Esophagus (tissue), 2 donors: ENCODE results near the gene PURA. TPM values are rescaled to one million over a fixed set of nuclear protein-coding genes. Genes with fewer than 3 reads are reported as not detected.

Experiments used
- H3K27ac ChIP-seq, 2 donors: one replicate each; pipeline ENCODE4 v1.5.1; 2013; ENCODE audit warnings: low read depth in 2 of 2, mild to moderate bottlenecking in 2 of 2, inconsistent platforms in 1 of 2, low read length in 1 of 2, moderate library complexity in 1 of 2
- H3K27me3 ChIP-seq, 2 donors: one replicate each; pipeline ENCODE4 v1.6.1; 2013; ENCODE audit warnings: low read length in 2 of 2, control low read depth in 1 of 2, mild to moderate bottlenecking in 1 of 2; ENCODE audit not compliant: insufficient read depth in 2 of 2, control insufficient read depth in 1 of 2
- H3K36me3 ChIP-seq, 2 donors: one replicate each; pipeline ENCODE4 v1.6.1; 2013; ENCODE audit warnings: low read length in 1 of 2; ENCODE audit not compliant: control insufficient read depth in 2 of 2, insufficient read depth in 2 of 2
- H3K4me1 ChIP-seq, 2 donors: one replicate each; pipeline ENCODE4 v1.6.1; 2013; ENCODE audit warnings: low read length in 1 of 2; ENCODE audit not compliant: control insufficient read depth in 2 of 2, insufficient read depth in 2 of 2
- H3K4me3 ChIP-seq, 2 donors: one replicate each; pipeline ENCODE4 v1.5.1; 2013; ENCODE audit warnings: low read length in 2 of 2, mild to moderate bottlenecking in 2 of 2, low read depth in 1 of 2, moderate library complexity in 1 of 2
- H3K9me3 ChIP-seq, 2 donors: one replicate each; pipeline ENCODE4 v1.6.1; 2013; ENCODE audit warnings: mild to moderate bottlenecking in 2 of 2, low read depth in 1 of 2, low read length in 1 of 2, moderate library complexity in 1 of 2; ENCODE audit not compliant: control insufficient read depth in 2 of 2, insufficient read depth in 1 of 2
- WGBS, 2 donors: extraction: QIAGEN DNeasy Blood & Tissue Kit; methylation state at CpG; one replicate each; pipeline ENCODE4 v1.1.7; 2013; 5-methylcytosine and 5-hydroxymethylcytosine counted together
- polyA plus RNA-seq, 2 donors: library from polyadenylated mRNA; stranded (reverse); fragments of 200-250 nt; gene quantifications; one replicate each; pipeline ENCODE4 v1.2.3, GENCODE V29; 2013
- donor health status: healthy with polysubstance abuse.
- donor health status: Bipolar disorder and iron deficiency.

Gene PURA
- polyA plus RNA-seq, 2 donors: 2.7 to 3.4 TPM

DNA sequence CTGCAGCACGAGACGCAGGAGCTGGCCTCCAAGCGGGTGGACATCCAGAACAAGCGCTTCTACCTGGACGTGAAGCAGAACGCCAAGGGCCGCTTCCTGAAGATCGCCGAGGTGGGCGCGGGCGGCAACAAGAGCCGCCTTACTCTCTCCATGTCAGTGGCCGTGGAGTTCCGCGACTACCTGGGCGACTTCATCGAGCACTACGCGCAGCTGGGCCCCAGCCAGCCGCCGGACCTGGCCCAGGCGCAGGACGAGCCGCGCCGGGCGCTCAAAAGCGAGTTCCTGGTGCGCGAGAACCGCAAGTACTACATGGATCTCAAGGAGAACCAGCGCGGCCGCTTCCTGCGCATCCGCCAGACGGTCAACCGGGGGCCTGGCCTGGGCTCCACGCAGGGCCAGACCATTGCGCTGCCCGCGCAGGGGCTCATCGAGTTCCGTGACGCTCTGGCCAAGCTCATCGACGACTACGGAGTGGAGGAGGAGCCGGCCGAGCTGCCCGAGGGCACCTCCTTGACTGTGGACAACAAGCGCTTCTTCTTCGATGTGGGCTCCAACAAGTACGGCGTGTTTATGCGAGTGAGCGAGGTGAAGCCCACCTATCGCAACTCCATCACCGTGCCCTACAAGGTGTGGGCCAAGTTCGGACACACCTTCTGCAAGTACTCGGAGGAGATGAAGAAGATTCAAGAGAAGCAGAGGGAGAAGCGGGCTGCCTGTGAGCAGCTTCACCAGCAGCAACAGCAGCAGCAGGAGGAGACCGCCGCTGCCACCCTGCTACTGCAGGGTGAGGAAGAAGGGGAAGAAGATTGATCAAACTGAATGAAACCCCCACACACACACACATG lies 654 bp downstream of the PURA start:
- no peaks in the 10 kb centered on the region for H3K27me3 ChIP-seq
- peak overlapping the region; percentile 86 to 90 for H3K4me3 ChIP-seq
- H3K9me3 ChIP-seq: no peaks in the 10 kb centered on the region
- 1 to 3% methylated on average over 58 to 65 of the region's 65 CpGs for WGBS, 2 donors
- no peaks in the 10 kb centered on the region for H3K36me3 ChIP-seq
- H3K4me1 ChIP-seq: no peaks in the 10 kb centered on the region
- H3K27ac ChIP-seq: peak overlapping the region; percentile 88 to 97

GRCh38 chr5:140115186-140115500 lies 1.2 kb downstream of the PURA start:
- 26 to 49% methylated on average over 1 of the region's 1 CpG for WGBS, 2 donors
- H3K27ac ChIP-seq: peak overlapping the region; percentile 88 to 97
- H3K4me3 ChIP-seq: peak overlapping the region; percentile 86 to 90
- no peaks in the 10 kb centered on the region for H3K36me3 ChIP-seq
- H3K27me3 ChIP-seq: no peaks in the 10 kb centered on the region
- H3K9me3 ChIP-seq: no peaks in the 10 kb centered on the region
- H3K4me1 ChIP-seq: no peaks in the 10 kb centered on the region

DNA sequence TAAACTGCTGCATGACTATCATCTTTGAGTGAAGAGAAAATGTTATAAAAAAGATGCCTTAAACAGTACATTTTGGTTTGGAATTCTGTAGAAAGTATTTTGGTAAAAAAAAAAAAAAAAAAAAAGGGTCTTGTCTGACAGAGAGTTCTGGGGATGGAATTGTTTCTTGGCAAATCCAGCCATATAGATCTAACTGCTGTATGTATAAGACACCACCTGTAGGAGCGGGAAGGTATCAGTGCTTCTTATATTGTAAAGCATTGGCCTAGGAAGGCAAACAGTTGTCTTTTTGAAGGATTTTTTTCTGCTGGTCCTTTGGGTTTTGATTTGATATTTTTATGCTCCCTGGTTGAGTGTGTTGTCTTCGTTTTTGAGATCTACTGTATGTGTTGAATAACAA lies 2.8 kb downstream of the PURA start:
- Histone ChIP-seq H3K4me1 (no peaks in the 10 kb centered on the region), H3K36me3 (no peaks in the 10 kb centered on the region), H3K27ac (no peak overlapping the region), H3K27me3 (no peaks in the 10 kb centered on the region), H3K9me3 (no peaks in the 10 kb centered on the region), H3K4me3 (peak overlapping the region in 1 of 2 donors; percentile 15)
- 70 to 74% methylated on average over 2 of the region's 2 CpGs for WGBS, 2 donors

GRCh38 chr5:140117523-140117922 lies 3.6 kb downstream of the PURA start:
- Histone ChIP-seq H3K4me3 (no peak overlapping the region), H3K4me1 (no peaks in the 10 kb centered on the region), H3K27ac (no peak overlapping the region), H3K9me3 (no peaks in the 10 kb centered on the region), H3K36me3 (no peaks in the 10 kb centered on the region), H3K27me3 (no peaks in the 10 kb centered on the region)
- 59 to 77% methylated on average over 3 of the region's 3 CpGs for WGBS, 2 donors

DNA sequence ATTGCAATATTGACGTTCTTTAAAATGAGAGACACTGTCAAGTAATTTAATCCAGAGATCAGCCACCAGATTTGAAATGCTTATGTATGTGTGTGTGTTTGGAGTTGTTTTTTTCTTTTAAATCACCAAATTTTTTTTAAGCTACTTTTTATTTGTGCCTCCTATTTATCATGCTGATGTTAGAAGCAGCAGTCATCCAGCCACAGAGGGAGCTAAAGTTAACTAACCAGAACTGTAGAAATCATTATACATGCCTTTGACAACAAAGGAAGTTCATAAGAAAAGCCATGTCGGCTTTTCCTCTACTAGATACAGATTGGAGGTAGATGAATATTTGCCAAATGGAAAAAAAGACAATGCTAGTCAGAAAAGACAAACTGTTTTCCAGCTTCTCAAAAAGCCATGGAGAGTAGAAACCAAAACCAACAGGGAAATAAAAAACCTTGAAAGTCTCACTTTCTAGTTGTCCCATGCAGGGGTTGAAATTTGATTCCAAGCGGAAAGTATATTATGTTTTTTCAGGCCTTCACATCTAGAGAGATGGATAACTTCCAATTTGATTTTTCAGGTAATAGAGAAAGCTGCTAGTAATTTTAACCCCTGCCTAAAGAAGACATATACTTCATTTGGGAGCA lies 4.5 kb downstream of the PURA start:
- Histone ChIP-seq H3K9me3 (no peaks in the 10 kb centered on the region), H3K27me3 (no peaks in the 10 kb centered on the region), H3K4me3 (no peak overlapping the region), H3K27ac (no peak overlapping the region), H3K4me1 (no peaks in the 10 kb centered on the region), H3K36me3 (no peaks in the 10 kb centered on the region)
- 64 to 71% methylated on average over 3 of the region's 3 CpGs for WGBS, 2 donors

- no peaks in the 10 kb centered on the region for H3K27me3 ChIP-seq
- no peaks in the 10 kb centered on the region for H3K36me3 ChIP-seq
- no peak within 1 kb of the TSS for H3K27ac ChIP-seq
- no peaks in the 10 kb centered on the region for H3K9me3 ChIP-seq
- 97% methylated on average over 4 of the region's 4 CpGs for WGBS, 2 donors
- H3K4me3 ChIP-seq: no peak within 1 kb of the TSS
- no peaks in the 10 kb centered on the region for H3K4me1 ChIP-seq
These were observed 11.7 kb downstream of the PURA start, which contains the start of gene IGIP for GRCh38 chr5:140125637-140126036. Gene IGIP (plus strand): TSS chr5:140125937. CDS start chr5:140128477, 2,540 bp downstream.

DNA sequence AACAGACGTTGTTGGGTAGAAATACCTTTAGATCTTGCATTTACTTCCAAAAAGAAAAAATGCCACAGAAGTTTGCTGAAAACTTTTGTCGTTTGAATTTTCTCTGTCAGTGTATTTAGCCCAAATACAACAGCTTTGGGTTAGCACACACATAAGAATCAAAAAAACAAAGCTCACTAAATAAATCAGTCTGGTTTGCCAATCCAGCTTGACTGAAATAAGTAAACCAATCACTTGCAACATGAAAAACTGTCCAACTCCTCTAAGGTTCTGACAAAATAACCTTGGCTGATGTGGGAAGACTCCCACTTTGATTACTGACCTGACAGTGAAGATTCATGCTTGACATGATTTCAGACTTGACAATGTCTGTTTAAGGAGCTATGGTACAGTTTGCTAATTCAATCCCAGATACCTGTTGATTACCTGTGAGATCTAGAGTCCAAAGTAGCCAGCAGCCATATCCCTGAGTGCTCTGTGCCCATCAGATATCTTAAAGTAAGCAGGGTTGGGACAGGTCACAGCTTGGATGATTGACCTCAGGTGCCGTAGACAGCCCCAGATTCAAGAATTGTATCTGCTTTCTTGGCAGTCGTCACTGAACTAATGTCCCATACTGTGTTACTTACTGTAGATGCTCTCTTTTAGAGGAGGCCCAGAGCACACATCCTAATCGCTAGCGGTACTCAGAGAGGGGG lies 12.6 kb downstream of the PURA start:
- no peaks in the 10 kb centered on the region for H3K9me3 ChIP-seq
- no peak overlapping the region for H3K27ac ChIP-seq
- H3K36me3 ChIP-seq: no peaks in the 10 kb centered on the region
- WGBS, 2 donors: 82 to 92% methylated on average over 6 of the region's 6 CpGs
- H3K27me3 ChIP-seq: no peaks in the 10 kb centered on the region
- H3K4me1 ChIP-seq: peaks cover 0 to 2% of the 10 kb centered on the region in 2 donors
- no peak overlapping the region for H3K4me3 ChIP-seq

DNA sequence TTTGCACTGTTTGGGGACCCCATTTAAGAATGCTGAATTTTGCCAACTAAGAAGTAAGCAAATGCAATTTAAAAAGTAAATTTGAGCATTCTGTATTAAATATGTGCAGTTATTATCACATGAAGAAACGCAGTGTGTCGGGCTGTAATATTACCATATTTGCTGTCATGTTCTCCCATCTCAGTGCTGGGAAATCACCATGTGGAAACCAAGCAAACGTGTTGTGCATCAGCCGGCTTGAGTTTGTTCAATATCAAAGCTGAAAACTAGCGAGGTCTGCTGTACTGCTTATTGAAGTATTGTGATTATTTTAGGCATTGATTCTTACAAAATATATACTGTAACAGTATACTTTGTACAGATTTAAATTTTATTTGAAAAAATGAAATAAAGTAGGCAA lies 14.5 kb downstream of the PURA start:
- Histone ChIP-seq H3K4me3 (no peak overlapping the region), H3K36me3 (no peaks in the 10 kb centered on the region), H3K27ac (no peak overlapping the region), H3K9me3 (no peaks in the 10 kb centered on the region), H3K27me3 (no peaks in the 10 kb centered on the region), H3K4me1 (peaks cover 0 to 5% of the 10 kb centered on the region in 2 donors)
- WGBS, 2 donors: 76 to 81% methylated on average over 5 of the region's 5 CpGs

DNA sequence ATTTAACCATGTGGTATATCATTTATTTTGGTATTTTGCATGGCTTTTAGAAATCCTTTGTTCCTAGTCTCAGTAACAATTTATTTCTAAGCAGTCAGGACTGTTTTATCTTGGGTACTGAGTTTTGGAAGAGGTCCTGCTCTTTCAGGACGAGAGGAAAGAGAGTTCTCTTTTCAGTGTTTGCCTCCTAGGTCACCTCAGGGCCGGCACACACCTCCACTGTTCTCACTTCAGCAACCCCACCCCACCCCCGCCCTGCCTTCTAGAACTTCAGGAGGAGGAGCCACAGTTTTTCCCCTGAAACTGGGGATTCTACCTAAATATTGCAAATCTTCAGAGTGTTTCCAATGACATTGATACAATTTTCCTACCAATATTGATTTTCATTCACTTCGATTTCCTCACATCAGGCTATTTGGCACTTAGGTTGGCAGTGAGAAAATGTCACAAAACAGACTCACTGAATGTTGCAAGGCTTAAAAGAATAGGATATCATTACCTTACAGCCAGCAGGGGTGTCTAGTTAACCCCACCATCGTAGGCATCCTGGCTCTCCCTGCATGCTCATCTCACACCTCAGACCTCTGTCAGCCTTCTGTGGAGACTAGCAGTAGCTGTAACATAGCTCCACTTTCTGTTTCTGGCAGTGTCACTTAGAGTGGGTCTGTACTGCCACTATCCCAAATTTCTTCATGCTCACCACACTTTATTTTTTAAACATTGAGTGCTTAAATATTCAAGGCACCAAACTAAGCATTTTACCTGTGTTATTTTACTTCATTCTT lies 17.2 kb downstream of the PURA start:
- no peaks in the 10 kb centered on the region for H3K27me3 ChIP-seq
- no peak overlapping the region for H3K27ac ChIP-seq
- H3K9me3 ChIP-seq: no peaks in the 10 kb centered on the region

More for the DNA sequence above, 17.2 kb downstream of the PURA start:
- no peaks in the 10 kb centered on the region for H3K36me3 ChIP-seq
- H3K4me1 ChIP-seq: peaks cover 0 to 5% of the 10 kb centered on the region in 2 donors
- H3K4me3 ChIP-seq: no peak overlapping the region
- 70 to 78% methylated on average over 5 of the region's 5 CpGs for WGBS, 2 donors
